Calu3 (cell line): ENCODE data around the gene DOK7. TPM values are rescaled to one million over a fixed set of nuclear protein-coding genes. Genes with fewer than 3 reads are reported as not detected.

Experiments used
- BruUV-seq: library from RNA; stranded (reverse); fragments of 400-500 nt; replicated peaks from 2 replicates; lab custom pipeline; 2021; lab: Mats Ljungman, UMichigan
- CTCF ChIA-PET: fragments of 300-600 bp; sonication (Branson Sonifier 250); formaldehyde crosslinking; loops from one replicate; lab custom pipeline; 2022; ENCODE audit warnings: antibody characterized with exemption; lab: Charles Lee
- DNase-seq: peaks from one replicate; pipeline ENCODE4 v3.0.0; 2022
- H3K27ac Mint-ChIP-seq: one replicate; pipeline ENCODE4 v1.8.0; 2022; ENCODE audit warnings: mixed read lengths; ENCODE audit not compliant: unreplicated experiment
- H3K27me3 Mint-ChIP-seq: one replicate; pipeline ENCODE4 v1.8.0; 2022; ENCODE audit warnings: mixed read lengths; ENCODE audit not compliant: unreplicated experiment
- H3K36me3 Mint-ChIP-seq: one replicate; pipeline ENCODE4 v1.8.0; 2022; ENCODE audit warnings: mild to moderate bottlenecking, moderate library complexity, mixed read lengths; ENCODE audit not compliant: insufficient read depth, unreplicated experiment
- H3K4me1 Mint-ChIP-seq: one replicate; pipeline ENCODE4 v1.8.0; 2022; ENCODE audit warnings: mild to moderate bottlenecking, low read depth, mixed read lengths; ENCODE audit not compliant: unreplicated experiment
- H3K4me3 Mint-ChIP-seq: one replicate; pipeline ENCODE4 v1.8.0; 2022; ENCODE audit warnings: mild to moderate bottlenecking, low read depth, moderate library complexity, mixed read lengths; ENCODE audit not compliant: unreplicated experiment
- H3K9me3 Mint-ChIP-seq: one replicate; pipeline ENCODE4 v1.8.0; 2022; ENCODE audit warnings: low read depth, mixed read lengths; ENCODE audit not compliant: unreplicated experiment
- intact Hi-C: fragments of 100-400 bp; cut with micrococcal nuclease; formaldehyde crosslinking; loops from one replicate; pipeline ENCODE4 v1.10.0; 2022; ENCODE audit not compliant: unreplicated experiment
- total RNA-seq: library from RNA; stranded (reverse); gene quantifications from 2 replicates; pipeline ENCODE4 v1.2.3, GENCODE V29; 2022
- TF ChIP-seq, protein P1 (sequence below): fragments of 200-600 bp; IDR thresholded peaks from one replicate; pipeline ENCODE4 v1.8.0; 2022; ENCODE audit warnings: antibody characterized with exemption; ENCODE audit not compliant: unreplicated experiment

Gene DOK7
- total RNA-seq, 1 experiment from 2014 or later = 2.7 TPM

- Mint-ChIP-seq H3K9me3 (no peaks in the 10 kb centered on the region), H3K4me3 (no peak overlapping the region), H3K4me1 (no peaks in the 10 kb centered on the region), H3K36me3 (peaks cover 29% of the 10 kb centered on the region), H3K27me3 (no peaks in the 10 kb centered on the region), H3K27ac (no peak overlapping the region)
- no peak for DNase-seq
- BruUV-seq = no TSS peak
- intact Hi-C loops = no loop called here
- CTCF ChIA-PET = interaction anchor here (0.8 to 1.0 kb wide), 2 partner anchors 169 to 270 kb away, joined by 3 read pairs; no protein-coding TSS in a partner anchor
- TF ChIP-seq, protein P1, sequence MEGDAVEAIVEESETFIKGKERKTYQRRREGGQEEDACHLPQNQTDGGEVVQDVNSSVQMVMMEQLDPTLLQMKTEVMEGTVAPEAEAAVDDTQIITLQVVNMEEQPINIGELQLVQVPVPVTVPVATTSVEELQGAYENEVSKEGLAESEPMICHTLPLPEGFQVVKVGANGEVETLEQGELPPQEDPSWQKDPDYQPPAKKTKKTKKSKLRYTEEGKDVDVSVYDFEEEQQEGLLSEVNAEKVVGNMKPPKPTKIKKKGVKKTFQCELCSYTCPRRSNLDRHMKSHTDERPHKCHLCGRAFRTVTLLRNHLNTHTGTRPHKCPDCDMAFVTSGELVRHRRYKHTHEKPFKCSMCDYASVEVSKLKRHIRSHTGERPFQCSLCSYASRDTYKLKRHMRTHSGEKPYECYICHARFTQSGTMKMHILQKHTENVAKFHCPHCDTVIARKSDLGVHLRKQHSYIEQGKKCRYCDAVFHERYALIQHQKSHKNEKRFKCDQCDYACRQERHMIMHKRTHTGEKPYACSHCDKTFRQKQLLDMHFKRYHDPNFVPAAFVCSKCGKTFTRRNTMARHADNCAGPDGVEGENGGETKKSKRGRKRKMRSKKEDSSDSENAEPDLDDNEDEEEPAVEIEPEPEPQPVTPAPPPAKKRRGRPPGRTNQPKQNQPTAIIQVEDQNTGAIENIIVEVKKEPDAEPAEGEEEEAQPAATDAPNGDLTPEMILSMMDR = no peak
Observed at GRCh38 chr4:3514806-3515501, 51.8 kb downstream of the DOK7 start.

GRCh38 chr4:3515646-3516045, 52.5 kb downstream of the DOK7 start:
- DNase-seq = no peak
- Mint-ChIP-seq H3K27ac (no peak overlapping the region), H3K27me3 (no peaks in the 10 kb centered on the region), H3K36me3 (peaks cover 29% of the 10 kb centered on the region), H3K9me3 (no peaks in the 10 kb centered on the region), H3K4me3 (no peak overlapping the region), H3K4me1 (no peaks in the 10 kb centered on the region)
- intact Hi-C loops = no loop called here
- CTCF ChIA-PET = no interaction called here
- TF ChIP-seq, protein P1 = no peak
- no TSS peak for BruUV-seq

DNA sequence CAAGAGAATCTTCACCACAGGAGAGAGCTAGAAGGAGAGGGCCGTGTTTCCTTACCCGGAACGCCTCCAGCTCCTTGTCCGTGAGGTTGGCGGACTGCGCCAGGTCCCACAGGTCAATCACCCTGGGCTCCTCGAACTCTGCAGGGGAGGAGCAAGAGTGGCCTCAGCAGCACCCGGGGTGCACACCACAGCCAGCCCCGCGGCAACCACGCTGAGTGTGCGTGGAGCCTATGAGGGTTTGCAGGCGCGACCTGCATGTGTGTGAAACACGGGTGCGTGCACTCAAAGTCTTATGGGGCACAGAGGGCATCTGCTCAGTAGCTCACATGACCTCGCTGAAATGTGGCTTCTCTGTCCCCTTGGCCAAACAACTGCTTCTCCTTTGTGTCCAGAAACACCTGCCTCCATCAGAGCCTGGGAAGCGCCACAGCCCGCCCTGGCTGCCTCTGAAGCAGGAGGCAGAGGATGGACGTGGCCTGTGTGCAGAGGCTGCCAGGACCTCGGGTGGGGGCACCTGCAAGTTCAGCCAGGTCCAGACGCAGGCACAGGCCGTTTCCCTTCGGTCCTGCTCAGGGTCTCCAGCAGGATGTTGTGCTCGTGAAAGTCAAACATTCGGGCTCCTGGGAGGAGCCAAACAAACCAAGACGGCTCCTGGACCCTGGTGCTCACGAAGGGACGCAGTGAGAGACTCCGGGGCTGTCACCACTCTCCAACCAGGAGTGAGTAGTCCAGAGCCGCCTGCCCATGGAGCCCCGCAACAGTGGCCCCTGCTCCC, 53.1 kb downstream of the DOK7 start:
- intact Hi-C loops = no loop called here
- DNase-seq = no peak
- TF ChIP-seq, protein P1 = no peak
- Mint-ChIP-seq H3K4me3 (no peak overlapping the region), H3K36me3 (peaks cover 25% of the 10 kb centered on the region), H3K4me1 (no peaks in the 10 kb centered on the region), H3K27ac (no peak overlapping the region), H3K9me3 (no peaks in the 10 kb centered on the region), H3K27me3 (no peaks in the 10 kb centered on the region)
- no TSS peak for BruUV-seq
- CTCF ChIA-PET = no interaction called here

DNA sequence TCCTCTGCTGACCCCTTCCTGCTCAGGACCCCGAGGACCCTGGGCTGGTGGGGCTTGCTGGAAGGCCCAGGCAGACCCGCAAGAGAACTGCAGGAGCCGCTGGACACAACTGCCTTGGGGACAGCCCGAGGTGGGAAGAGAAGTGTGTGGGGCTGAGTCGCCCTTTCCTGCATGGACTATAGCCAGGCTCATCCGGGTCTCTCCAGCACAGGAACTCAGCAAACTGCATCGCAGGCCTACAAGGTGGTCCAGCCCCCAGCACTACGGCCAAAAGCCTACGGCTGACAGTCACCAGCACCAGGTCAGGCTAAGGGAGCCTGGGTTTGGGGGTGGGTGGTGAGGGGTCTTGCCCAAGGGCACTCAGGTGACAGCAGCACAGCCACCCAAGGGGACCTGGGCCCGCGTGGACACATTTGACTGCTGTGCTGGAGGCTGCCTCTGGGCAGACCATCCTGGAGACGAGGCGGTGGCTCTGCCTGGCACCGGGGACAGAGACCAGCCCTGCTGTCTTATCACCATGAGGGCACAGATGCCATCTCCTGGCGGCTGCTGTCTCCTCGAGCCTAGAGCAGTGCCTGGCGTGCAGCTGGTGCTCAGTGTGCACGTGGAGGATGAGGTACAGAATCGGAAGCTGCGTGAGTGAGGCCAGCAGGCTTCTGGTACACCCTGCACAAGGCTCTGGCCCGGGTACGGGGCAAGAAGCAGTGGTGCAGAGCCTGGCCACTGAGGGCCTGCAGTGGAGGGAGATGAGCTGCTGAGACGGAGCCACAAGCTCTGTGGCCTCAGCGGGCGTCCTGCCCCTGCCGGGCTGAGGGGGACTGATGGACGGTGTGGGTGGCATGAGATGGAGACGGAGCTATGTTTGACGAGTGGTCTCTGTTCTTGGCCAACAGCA, 54.0 kb downstream of the DOK7 start:
- DNase-seq = no peak
- TF ChIP-seq, protein P1 = no peak
- no peak overlapping the region for H3K27ac Mint-ChIP-seq
- BruUV-seq = no TSS peak
- CTCF ChIA-PET = no interaction called here
- intact Hi-C loops = no loop called here
- no peaks in the 10 kb centered on the region for H3K27me3 Mint-ChIP-seq
- no peaks in the 10 kb centered on the region for H3K4me1 Mint-ChIP-seq
- H3K36me3 Mint-ChIP-seq = peaks cover 21% of the 10 kb centered on the region
- no peak overlapping the region for H3K4me3 Mint-ChIP-seq
- H3K9me3 Mint-ChIP-seq = no peaks in the 10 kb centered on the region
